SK-N-SH (cell line): ENCODE measurements around the gene UGT2B15.
"Not testable (repeated sequence)": the region's sequence is repeated elsewhere in the genome, so short reads cannot be mapped to it uniquely, and the experiment has no call there.

Experiments
- CTCF ChIP-seq: fragments of 200-600 bp; sonication (generic); IDR thresholded peaks from 2 replicates; pipeline ENCODE4 v1.6.1; 2017; ENCODE audit warnings: antibody characterized with exemption, mild to moderate bottlenecking, moderate library complexity
- FOXM1 ChIP-seq: IDR thresholded peaks from 2 replicates; pipeline ENCODE4 v1.4.0; 2012; ENCODE audit warnings: low read depth, mild to moderate bottlenecking
- GABPA ChIP-seq: IDR thresholded peaks from 2 replicates; pipeline ENCODE4 v1.4.0; 2012; ENCODE audit warnings: low read depth, mild to moderate bottlenecking
- MAX ChIP-seq: IDR thresholded peaks from 2 replicates; pipeline ENCODE4 v1.4.0; 2012; ENCODE audit warnings: low read depth
- POLR2AphosphoS5 ChIP-seq: IDR thresholded peaks from 2 replicates; pipeline ENCODE4 v1.6.1; 2012; ENCODE audit warnings: low read depth, low read length
- SIN3A ChIP-seq: IDR thresholded peaks from 2 replicates; pipeline ENCODE4 v1.6.1; 2012; ENCODE audit warnings: low read depth, mild to moderate bottlenecking, low read length, moderate library complexity, borderline replicate concordance
- TEAD4 ChIP-seq: IDR thresholded peaks from 2 replicates; pipeline ENCODE4 v1.4.0; 2012; ENCODE audit warnings: mild to moderate bottlenecking, borderline replicate concordance; ENCODE audit not compliant: insufficient read depth
- USF2 ChIP-seq: fragments of 150-350 bp; IDR thresholded peaks from 2 replicates; pipeline ENCODE4 v1.6.1; 2017; ENCODE audit warnings: antibody characterized with exemption, low read length, low read depth, borderline replicate concordance

- not testable (repeated sequence) for TF ChIP-seq TEAD4, CTCF, SIN3A, GABPA, MAX, POLR2AphosphoS5, FOXM1, USF2
These were observed 47.7 kb downstream of the UGT2B15 start for GRCh38 chr4:68622731-68623130.
